ENCODE measurements around the gene HSPA12B.
"Not testable (repeated sequence)": the region's sequence is repeated elsewhere in the genome, so short reads cannot be mapped to it uniquely, and the experiment has no call there.

Gene HSPA12B

DNA sequence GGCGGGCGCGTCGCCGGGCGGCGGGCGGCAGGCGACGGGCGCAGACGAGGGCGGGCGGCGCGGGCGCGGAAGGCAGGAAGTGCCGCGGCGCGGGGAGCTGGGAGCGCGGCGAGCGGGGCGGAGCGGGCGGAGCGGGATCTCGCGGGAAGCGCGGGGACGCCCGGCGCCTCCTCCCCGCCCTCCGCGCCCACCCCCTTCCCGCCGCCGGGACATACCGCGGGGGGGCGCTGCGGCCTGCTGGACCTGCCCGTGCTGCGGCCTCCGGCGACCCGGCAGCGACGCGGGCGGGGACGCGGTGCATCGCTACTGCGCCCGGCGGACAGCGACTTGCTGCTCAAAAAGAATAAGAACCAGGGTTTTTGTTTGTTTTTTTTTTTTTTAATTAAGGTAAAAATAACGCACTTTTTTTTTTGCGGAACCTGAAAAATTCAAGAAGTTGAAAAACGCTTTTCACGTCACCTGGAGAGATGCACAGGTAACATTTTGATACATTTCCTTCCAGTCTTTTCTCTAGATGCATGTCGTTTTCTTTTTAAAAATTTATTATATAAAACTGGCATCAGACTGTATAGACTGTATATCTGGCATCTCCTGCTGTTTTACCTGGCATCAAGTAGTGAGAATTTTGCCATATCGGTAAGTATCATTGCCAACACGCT lies 54.3 kb downstream of the HSPA12B start, which contains the start of gene CENPB:
Gene CENPB, minus strand, starts transcription at position 76 of the 659 bp plus-strand sequence. CDS start 257 bp downstream, outside the sequence.
- DNase-seq (ENCODE audit: low read depth in 2 of 2): peak; percentile 78 to 84

GRCh38 chr20:3787324-3788014 lies 55.0 kb downstream of the HSPA12B start:
- no peak for DNase-seq (ENCODE audit: low read depth in 2 of 2)

DNA sequence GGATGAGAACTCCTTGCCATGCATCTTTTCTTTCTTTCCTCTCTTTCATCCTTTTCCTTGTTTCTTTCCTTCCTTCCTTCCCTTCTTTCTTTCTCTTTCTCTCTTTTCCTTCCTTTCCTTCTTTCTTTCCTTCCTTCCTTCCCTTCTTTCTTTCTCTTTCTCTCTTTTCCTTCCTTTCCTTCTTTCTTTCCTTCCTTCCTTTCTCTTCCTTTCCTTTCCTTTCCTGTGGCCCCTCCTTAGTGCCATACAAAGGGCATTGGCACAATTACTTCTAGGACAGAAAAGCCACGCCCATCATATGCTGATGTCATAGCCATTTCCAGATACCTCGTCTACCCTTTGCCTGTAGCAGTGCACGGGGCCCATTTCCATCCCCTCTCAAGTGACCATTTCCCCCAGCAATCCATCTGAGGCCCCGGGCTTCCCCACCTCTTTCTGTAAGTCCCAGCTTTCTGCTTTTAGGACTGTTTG lies 56.2 kb downstream of the HSPA12B start:
- DNase-seq (ENCODE audit: low read depth in 2 of 2): no peak

- not testable (repeated sequence) for DNase-seq (ENCODE audit: low read depth in 2 of 2)
Observed at GRCh38 chr20:3789201-3789600, 56.7 kb downstream of the HSPA12B start.

- not testable (repeated sequence) for DNase-seq (ENCODE audit: low read depth in 2 of 2)
Observed at GRCh38 chr20:3794168-3794567, 61.7 kb downstream of the HSPA12B start.

GRCh38 chr20:3794701-3795420 lies 62.4 kb downstream of the HSPA12B start:
- DNase-seq (ENCODE audit: low read depth in 2 of 2): no peak

- DNase-seq (ENCODE audit: low read depth in 2 of 2): peak; percentile 79 to 81
Observed at GRCh38 chr20:3795511-3796468, 63.3 kb downstream of the HSPA12B start, which contains the start of gene CDC25B. CDC25B (plus strand) TSS chr20:3796310; CDS start chr20:3796532, 222 bp downstream.

GRCh38 chr20:3796477-3797225 lies 64.2 kb downstream of the HSPA12B start:
- no peak for DNase-seq (ENCODE audit: low read depth in 2 of 2)

- no peak for DNase-seq (ENCODE audit: low read depth in 2 of 2)
Observed at GRCh38 chr20:3797226-3797545, 64.7 kb downstream of the HSPA12B start.

DNA sequence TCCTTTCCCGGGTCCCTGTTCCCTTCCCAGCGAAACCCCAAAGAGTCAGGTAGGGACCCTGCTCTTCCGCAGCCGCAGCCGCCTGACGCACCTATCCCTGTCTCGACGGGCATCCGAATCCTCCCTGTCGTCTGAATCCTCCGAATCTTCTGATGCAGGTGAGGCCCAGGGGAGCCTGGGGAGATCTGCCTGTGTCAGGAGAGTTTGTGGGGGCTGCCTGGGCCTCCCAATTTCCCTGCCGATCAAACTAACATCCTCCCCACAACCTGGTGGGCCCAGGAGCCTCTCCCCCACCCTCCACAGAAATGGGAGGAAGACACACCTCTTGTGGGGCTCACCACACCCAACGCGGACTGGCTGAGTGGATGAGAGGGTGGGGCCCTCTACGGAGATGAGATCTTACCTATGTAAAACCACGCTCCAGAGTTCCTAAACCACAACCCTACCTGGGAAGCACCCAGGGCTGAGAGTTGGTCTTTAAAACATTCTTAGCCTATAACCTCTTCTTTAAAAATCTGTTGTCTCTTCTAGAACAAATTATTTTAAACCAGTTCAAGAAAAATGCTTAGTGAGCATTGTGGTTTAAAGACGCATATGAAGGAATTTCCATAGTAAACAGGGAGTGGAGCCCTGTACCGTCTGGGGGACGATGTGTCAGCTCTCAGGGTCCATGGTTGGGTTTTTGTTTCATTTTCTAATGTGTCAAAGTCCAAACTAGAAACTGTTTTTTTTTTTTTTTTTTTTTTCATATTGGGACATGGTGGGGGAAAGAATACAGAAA lies 65.3 kb downstream of the HSPA12B start:
- no peak for DNase-seq (ENCODE audit: low read depth in 2 of 2)

DNA sequence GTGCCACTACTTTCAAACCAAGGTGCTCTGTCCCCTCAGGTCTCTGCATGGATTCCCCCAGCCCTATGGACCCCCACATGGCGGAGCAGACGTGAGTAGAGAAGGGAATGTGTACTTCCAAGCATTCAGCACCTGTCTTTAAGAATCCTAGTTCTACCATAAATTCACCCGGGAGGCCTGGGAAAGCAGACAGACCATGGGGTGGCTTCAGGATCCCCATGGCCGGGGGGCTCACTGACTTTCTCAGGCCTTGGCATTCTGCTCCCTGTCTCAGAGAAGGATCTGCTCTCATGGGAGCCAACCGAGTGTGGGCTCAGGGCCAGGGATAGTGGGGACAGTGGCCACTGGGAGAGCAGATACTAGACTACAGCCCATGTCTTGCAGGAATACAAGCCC lies 65.9 kb downstream of the HSPA12B start:
- no peak for DNase-seq (ENCODE audit: low read depth in 2 of 2)

DNA sequence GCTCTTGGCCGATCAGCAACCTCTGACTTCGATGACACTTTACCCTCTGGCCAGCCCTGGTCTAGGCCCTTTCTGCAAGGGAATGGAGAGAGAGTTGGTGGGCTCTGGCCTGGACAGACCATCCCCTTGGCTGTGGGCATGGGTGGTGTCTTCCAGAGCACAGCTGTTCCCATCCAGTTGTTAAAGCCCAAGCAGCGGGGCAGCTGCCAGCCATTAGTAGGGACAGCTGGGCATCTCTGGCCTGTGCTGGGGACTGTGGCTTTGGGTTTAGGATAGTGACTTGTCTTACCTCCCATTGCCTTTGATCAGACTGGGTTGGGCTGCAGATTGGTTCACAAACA lies 66.4 kb downstream of the HSPA12B start:
- no peak for DNase-seq (ENCODE audit: low read depth in 2 of 2)

- DNase-seq (ENCODE audit: low read depth in 2 of 2): no peak
Observed at GRCh38 chr20:3800256-3800877, 67.9 kb downstream of the HSPA12B start.

GRCh38 chr20:3800878-3801260 lies 68.4 kb downstream of the HSPA12B start:
- DNase-seq (ENCODE audit: low read depth in 2 of 2): no peak

GRCh38 chr20:3801299-3801698 lies 68.8 kb downstream of the HSPA12B start:
- DNase-seq (ENCODE audit: low read depth in 2 of 2): no peak

DNA sequence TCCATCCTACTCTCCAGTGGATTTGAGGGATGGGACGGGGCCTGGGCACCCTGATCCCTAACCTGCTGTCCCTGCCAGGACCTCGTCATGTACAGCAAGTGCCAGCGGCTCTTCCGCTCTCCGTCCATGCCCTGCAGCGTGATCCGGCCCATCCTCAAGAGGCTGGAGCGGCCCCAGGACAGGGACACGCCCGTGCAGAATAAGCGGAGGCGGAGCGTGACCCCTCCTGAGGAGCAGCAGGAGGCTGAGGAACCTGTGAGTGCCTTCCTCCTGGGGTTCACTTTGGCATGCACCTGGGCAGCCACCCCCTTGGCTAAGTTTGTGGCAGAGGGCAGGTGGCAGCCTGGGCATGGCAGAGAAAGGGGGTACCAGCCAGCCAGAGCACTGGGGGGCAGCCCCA lies 69.4 kb downstream of the HSPA12B start:
- DNase-seq (ENCODE audit: low read depth in 2 of 2): no peak
